Liver (tissue), 9 donors: Measurements from ENCODE around the gene NLRP12. TPM values are rescaled to one million over a fixed set of nuclear protein-coding genes. Genes with fewer than 3 reads are reported as not detected.

ENCODE experiments used
- DNase-seq: peaks from one replicate; pipeline ENCODE4 v3.0.0-alpha.2; 2017; ENCODE audit warnings: low spot score
- H3K27ac ChIP-seq, 2 donors: one replicate each; pipeline ENCODE4 v1.7.0; 2013; ENCODE audit warnings: inconsistent platforms in 2 of 2, low read length in 2 of 2, control low read depth in 1 of 2, low read depth in 1 of 2, mild to moderate bottlenecking in 1 of 2
- H3K27me3 ChIP-seq, 4 donors: one replicate each; pipeline versions ENCODE4 v1.6.1 to v1.7.0; 2013; ENCODE audit warnings: low read length in 3 of 4, inconsistent platforms in 1 of 4, mild to moderate bottlenecking in 1 of 4, moderate library complexity in 1 of 4; ENCODE audit not compliant: control insufficient read depth in 4 of 4, insufficient read depth in 4 of 4
- H3K36me3 ChIP-seq, 4 donors: one replicate each; pipeline versions ENCODE4 v1.6.1 to v1.7.0; 2013; ENCODE audit warnings: low read length in 3 of 4, mild to moderate bottlenecking in 3 of 4, low read depth in 1 of 4, moderate library complexity in 1 of 4; ENCODE audit not compliant: control insufficient read depth in 4 of 4, insufficient read depth in 3 of 4
- H3K4me1 ChIP-seq, 4 donors: one replicate each; pipeline versions ENCODE4 v1.6.1 to v1.7.0; 2013; ENCODE audit warnings: low read length in 3 of 4, mild to moderate bottlenecking in 3 of 4, moderate library complexity in 1 of 4; ENCODE audit not compliant: control insufficient read depth in 4 of 4, insufficient read depth in 4 of 4
- H3K4me3 ChIP-seq, 3 donors: one replicate each; pipeline versions ENCODE4 v1.6.1 to v1.7.0; 2013; ENCODE audit warnings: low read length in 3 of 3, control low read depth in 1 of 3, low read depth in 1 of 3, mild to moderate bottlenecking in 1 of 3
- H3K9ac ChIP-seq, 2 donors: one replicate each; pipeline ENCODE4 v1.7.0; 2013; ENCODE audit warnings: low read length in 2 of 2, mild to moderate bottlenecking in 2 of 2, moderate library complexity in 2 of 2, control low read depth in 1 of 2, low read depth in 1 of 2
- H3K9me3 ChIP-seq, 4 donors: one replicate each; pipeline versions ENCODE4 v1.6.1 to v1.7.0; 2013; ENCODE audit warnings: low read length in 3 of 4; ENCODE audit not compliant: control insufficient read depth in 4 of 4
- ATF3 ChIP-seq: IDR thresholded peaks from 2 replicates; pipeline ENCODE4 v1.6.1; 2016; ENCODE audit warnings: antibody characterized with exemption
- EGR1 ChIP-seq, 2 donors: IDR thresholded peaks; 2 replicates each; pipeline ENCODE4 v1.6.1; 2016 to 2018; ENCODE audit warnings: antibody characterized with exemption in 2 of 2, low read depth in 2 of 2
- FOXA1 ChIP-seq: IDR thresholded peaks from 2 replicates; pipeline ENCODE4 v1.6.1; 2016; ENCODE audit warnings: antibody characterized with exemption
- FOXA2 ChIP-seq: IDR thresholded peaks from 2 replicates; pipeline ENCODE4 v1.6.1; 2016; ENCODE audit warnings: antibody characterized with exemption
- GABPA ChIP-seq, 2 donors: IDR thresholded peaks in 1 of 2; conservative IDR thresholded peaks in 1 of 2; 2 replicates each; pipeline ENCODE4 v1.6.1; 2016; ENCODE audit warnings: antibody characterized with exemption in 2 of 2, mild to moderate bottlenecking in 1 of 2, moderate library complexity in 1 of 2
- HNF4A ChIP-seq, 2 donors: conservative IDR thresholded peaks; 2 replicates each; pipeline ENCODE4 v1.6.1; 2016; ENCODE audit warnings: antibody characterized with exemption in 2 of 2, mild to moderate bottlenecking in 2 of 2
- HNF4G ChIP-seq: IDR thresholded peaks from 2 replicates; pipeline ENCODE4 v1.6.1; 2016; ENCODE audit warnings: antibody characterized with exemption
- JUND ChIP-seq, 2 donors: IDR thresholded peaks; 2 replicates each; pipeline ENCODE4 v1.6.1; 2016; ENCODE audit warnings: antibody characterized with exemption in 2 of 2
- MAX ChIP-seq: IDR thresholded peaks from 2 replicates; pipeline ENCODE4 v1.6.1; 2016; ENCODE audit warnings: antibody characterized with exemption
- NR2F2 ChIP-seq: IDR thresholded peaks from 2 replicates; pipeline ENCODE4 v1.6.1; 2016; ENCODE audit warnings: antibody characterized with exemption
- RAD21 ChIP-seq, 2 donors: IDR thresholded peaks; 2 replicates each; pipeline ENCODE4 v1.6.1; 2016; ENCODE audit warnings: antibody characterized with exemption in 2 of 2, mild to moderate bottlenecking in 2 of 2
- REST ChIP-seq: IDR thresholded peaks from 2 replicates; pipeline ENCODE4 v1.6.1; 2016; ENCODE audit warnings: antibody characterized with exemption, mild to moderate bottlenecking
- RXRA ChIP-seq, 2 donors: IDR thresholded peaks; 2 replicates each; pipeline ENCODE4 v1.6.1; 2017 to 2018; ENCODE audit warnings: antibody characterized with exemption in 2 of 2, mild to moderate bottlenecking in 1 of 2
- SP1 ChIP-seq: IDR thresholded peaks from 2 replicates; pipeline ENCODE4 v1.6.1; 2018; ENCODE audit warnings: antibody characterized with exemption, mild to moderate bottlenecking
- TAF1 ChIP-seq: conservative IDR thresholded peaks from 2 replicates; pipeline ENCODE4 v1.6.1; 2016; ENCODE audit warnings: antibody characterized with exemption, mild to moderate bottlenecking
- YY1 ChIP-seq: IDR thresholded peaks from 2 replicates; pipeline ENCODE4 v1.6.1; 2016; ENCODE audit warnings: antibody characterized with exemption, mild to moderate bottlenecking
- WGBS: extraction: QIAGEN DNeasy Blood & Tissue Kit; methylation state at CpG from one replicate; pipeline ENCODE4 v1.1.7; 2013; 5-methylcytosine and 5-hydroxymethylcytosine counted together
- polyA plus RNA-seq, 2 donors: library from polyadenylated mRNA; stranded (reverse) in 1 of 2; unstranded in 1 of 2; fragments of 200-250 nt in 1 of 2; fragments of >200 nt in 1 of 2; fragmentation: Nextera tagmentation in 1 of 2; extraction: Ambion mirVana in 1 of 2; gene quantifications; one replicate each; pipeline versions ENCODE4 v1.2.1 to v1.2.3, GENCODE V29; 2013 to 2015
- total RNA-seq, 2 donors: library from RNA; depleted of rRNA; stranded (reverse); fragments of >200 nt; gene quantifications; one replicate each; pipeline ENCODE4 v1.2.3, GENCODE V29; 2014
- donor health status: healthy.
- donor health status: healthy.
- donor health status: healthy.
- donor health status: healthy.
- donor health status: healthy.

NLRP12 gene
- total and polyA plus RNA-seq, 4 donors, result 0.10 to 1.8 (median 0.58) TPM

- DNase-seq, result no peak
- 74% methylated on average over 5 of the region's 5 CpGs for WGBS
- Histone ChIP-seq H3K4me1 (no peaks in the 10 kb centered on the region), H3K27ac (no peak overlapping the region), H3K9ac (no peak overlapping the region), H3K9me3 (no peaks in the 10 kb centered on the region), H3K27me3 (no peaks in the 10 kb centered on the region), H3K4me3 (no peak overlapping the region), H3K36me3 (no peaks in the 10 kb centered on the region)
- TF ChIP-seq YY1 (no peak), MAX (no peak), SP1 (no peak), RXRA (IDR thresholded peaks at IDR 0.05) (no peak), HNF4G (no peak), HNF4A (conservative IDR thresholded peaks at IDR 0.05) (no peak)
These were observed 4.3 kb downstream of the NLRP12 start for GRCh38 chr19:53819861-53820260.

GRCh38 chr19:53818756-53819155 is 5.4 kb downstream of the NLRP12 start:
- Histone ChIP-seq H3K9me3 (no peaks in the 10 kb centered on the region), H3K36me3 (no peaks in the 10 kb centered on the region), H3K27me3 (no peaks in the 10 kb centered on the region), H3K4me1 (no peaks in the 10 kb centered on the region), H3K9ac (no peak overlapping the region), H3K4me3 (no peak overlapping the region), H3K27ac (no peak overlapping the region)
- DNase-seq, result no peak
- TF ChIP-seq NR2F2, result no peak
- no peak for TF ChIP-seq FOXA1
- no peak for TF ChIP-seq YY1
- no peak for TF ChIP-seq SP1
- no peak for TF ChIP-seq HNF4G
- TF ChIP-seq MAX, result no peak
- no peak for TF ChIP-seq GABPA (IDR thresholded peaks at IDR 0.05 in 1 of 2, conservative IDR thresholded peaks at IDR 0.05 in 1 of 2)
- no peak for TF ChIP-seq RXRA (IDR thresholded peaks at IDR 0.05)
- TF ChIP-seq ATF3, result no peak
- 91% methylated on average over 13 of the region's 13 CpGs for WGBS

- TF ChIP-seq YY1, result no peak
- TF ChIP-seq GABPA (IDR thresholded peaks at IDR 0.05 in 1 of 2, conservative IDR thresholded peaks at IDR 0.05 in 1 of 2), result no peak
- no peak for TF ChIP-seq HNF4G
- no peak for TF ChIP-seq FOXA2
- no peak for TF ChIP-seq JUND (IDR thresholded peaks at IDR 0.05)
- Histone ChIP-seq H3K4me3 (no peak overlapping the region), H3K36me3 (no peaks in the 10 kb centered on the region), H3K27me3 (no peaks in the 10 kb centered on the region), H3K9ac (no peak overlapping the region), H3K4me1 (no peaks in the 10 kb centered on the region), H3K27ac (no peak overlapping the region), H3K9me3 (no peaks in the 10 kb centered on the region)
- 69% methylated on average over 4 of the region's 4 CpGs for WGBS
- DNase-seq, result no peak
These were observed 10.1 kb downstream of the NLRP12 start for GRCh38 chr19:53813996-53814395.

GRCh38 chr19:53812335-53812734 is 11.8 kb downstream of the NLRP12 start:
- H3K27me3 ChIP-seq, result no peaks in the 10 kb centered on the region
- no peaks in the 10 kb centered on the region for H3K4me1 ChIP-seq
- no peaks in the 10 kb centered on the region for H3K9me3 ChIP-seq
- WGBS, result 48% methylated on average over 7 of the region's 7 CpGs
- no peak for DNase-seq
- no peak overlapping the region for H3K4me3 ChIP-seq
- TF ChIP-seq RXRA (IDR thresholded peaks at IDR 0.05) (no peak), FOXA2 (no peak), ATF3 (no peak), REST (no peak), SP1 (no peak), FOXA1 (no peak), YY1 (no peak), HNF4A (conservative IDR thresholded peaks at IDR 0.05) (no peak), RAD21 (IDR thresholded peaks at IDR 0.05) (no peak), EGR1 (IDR thresholded peaks at IDR 0.05; ENCODE audit: low read depth in 2 of 2) (no peak), JUND (IDR thresholded peaks at IDR 0.05) (no peak), GABPA (IDR thresholded peaks at IDR 0.05 in 1 of 2, conservative IDR thresholded peaks at IDR 0.05 in 1 of 2) (no peak), MAX (no peak), HNF4G (no peak), TAF1 (no peak)
- H3K9ac ChIP-seq, result no peak overlapping the region
- no peak overlapping the region for H3K27ac ChIP-seq
- no peaks in the 10 kb centered on the region for H3K36me3 ChIP-seq
